Measurements from ENCODE around the gene SLX1A. TPM values are rescaled to one million over a fixed set of nuclear protein-coding genes. Genes with fewer than 3 reads are reported as not detected.
A peak's percentile ranks its signal among the peaks of the same experiment; 100 is the strongest.

Gene SLX1A
- total and polyA plus RNA-seq, 10 of the 15 experiments (the other 5 are each of a cell fraction or from before 2014, with no cell fraction given), result 2.5 to 123 (median 28.9) TPM

DNA sequence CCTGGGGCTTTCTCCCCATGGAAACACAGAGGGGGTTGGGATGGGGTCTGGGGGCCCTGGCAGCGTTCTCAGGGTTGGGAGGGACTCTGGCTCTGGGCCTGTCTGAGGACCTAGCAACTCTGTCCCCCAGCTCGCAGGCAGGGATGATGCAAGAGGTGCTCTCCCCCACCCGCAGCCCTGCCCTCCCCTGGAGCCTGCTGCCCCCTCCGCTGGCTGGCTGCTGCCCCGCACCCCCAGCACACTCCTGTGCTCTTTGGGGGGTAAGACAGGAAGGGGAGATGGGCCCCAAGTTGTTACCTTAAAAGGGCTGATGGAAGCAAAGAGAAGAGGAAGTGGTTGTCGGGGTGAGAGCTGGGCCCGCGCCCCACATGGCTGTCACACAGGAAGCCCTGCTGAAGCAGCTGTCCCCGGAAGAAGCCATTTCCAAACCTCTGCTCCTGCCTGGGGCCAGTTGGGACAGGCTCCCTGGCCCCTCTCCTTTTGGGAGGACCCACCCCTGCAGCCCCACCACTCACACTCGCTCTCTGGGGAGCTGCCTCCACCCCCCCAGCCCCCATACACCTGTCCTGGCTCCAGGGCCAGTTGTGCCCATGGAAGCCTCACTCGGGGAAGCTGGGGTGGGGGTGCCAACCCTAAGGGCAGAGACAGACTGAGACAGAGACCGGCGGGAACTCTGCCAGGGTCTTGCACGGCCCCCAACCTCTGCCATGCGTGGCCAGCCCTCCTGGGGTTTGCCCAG is 7.8 kb upstream of the SLX1A start (continued):
- TF ChIP-seq POLR2AphosphoS2 (IDR thresholded peaks at IDR 0.05; ENCODE audit: low read depth, low read length) (no peak), RELA (IDR thresholded peaks at IDR 0.05; ENCODE audit: borderline replicate concordance, partially characterized antibody) (no peak), SIX5 (IDR thresholded peaks at IDR 0.05; ENCODE audit: low read depth, low read length, severe bottlenecking) (no peak), NFXL1 (IDR thresholded peaks at IDR 0.05; ENCODE audit: borderline replicate concordance) (no peak), TCF3 (IDR thresholded peaks at IDR 0.05; ENCODE audit: borderline replicate concordance, insufficient read depth, low read depth, low read length) (0 out of 2 replicates have a peak, but pooled peaks have one; percentile 9), EZH2 (IDR thresholded peaks at IDR 0.05; ENCODE audit: borderline replicate concordance, control insufficient read depth, low read depth, low read length) (no peak), CHD2 (IDR thresholded peaks at IDR 0.05; ENCODE audit: borderline replicate concordance, low read depth, low read length) (peak; percentile 72; the same call in 1 of the 2 replicates), ATF7 (IDR thresholded peaks at IDR 0.05; ENCODE audit: low read depth) (peak; percentile 48), NFYA (IDR thresholded peaks at IDR 0.05; ENCODE audit: borderline replicate concordance, low read depth, low read length) (no peak), SPI1 (IDR thresholded peaks at IDR 0.05; ENCODE audit: borderline replicate concordance, insufficient read depth, low read depth, low read length) (peak; percentile 96), RAD51 (IDR thresholded peaks at IDR 0.05) (no peak), MTA3 (IDR thresholded peaks at IDR 0.05; ENCODE audit: borderline replicate concordance, low read length) (no peak), GABPA (IDR thresholded peaks at IDR 0.05; ENCODE audit: low read depth) (no peak)
- TF ChIP-seq, protein P1, sequence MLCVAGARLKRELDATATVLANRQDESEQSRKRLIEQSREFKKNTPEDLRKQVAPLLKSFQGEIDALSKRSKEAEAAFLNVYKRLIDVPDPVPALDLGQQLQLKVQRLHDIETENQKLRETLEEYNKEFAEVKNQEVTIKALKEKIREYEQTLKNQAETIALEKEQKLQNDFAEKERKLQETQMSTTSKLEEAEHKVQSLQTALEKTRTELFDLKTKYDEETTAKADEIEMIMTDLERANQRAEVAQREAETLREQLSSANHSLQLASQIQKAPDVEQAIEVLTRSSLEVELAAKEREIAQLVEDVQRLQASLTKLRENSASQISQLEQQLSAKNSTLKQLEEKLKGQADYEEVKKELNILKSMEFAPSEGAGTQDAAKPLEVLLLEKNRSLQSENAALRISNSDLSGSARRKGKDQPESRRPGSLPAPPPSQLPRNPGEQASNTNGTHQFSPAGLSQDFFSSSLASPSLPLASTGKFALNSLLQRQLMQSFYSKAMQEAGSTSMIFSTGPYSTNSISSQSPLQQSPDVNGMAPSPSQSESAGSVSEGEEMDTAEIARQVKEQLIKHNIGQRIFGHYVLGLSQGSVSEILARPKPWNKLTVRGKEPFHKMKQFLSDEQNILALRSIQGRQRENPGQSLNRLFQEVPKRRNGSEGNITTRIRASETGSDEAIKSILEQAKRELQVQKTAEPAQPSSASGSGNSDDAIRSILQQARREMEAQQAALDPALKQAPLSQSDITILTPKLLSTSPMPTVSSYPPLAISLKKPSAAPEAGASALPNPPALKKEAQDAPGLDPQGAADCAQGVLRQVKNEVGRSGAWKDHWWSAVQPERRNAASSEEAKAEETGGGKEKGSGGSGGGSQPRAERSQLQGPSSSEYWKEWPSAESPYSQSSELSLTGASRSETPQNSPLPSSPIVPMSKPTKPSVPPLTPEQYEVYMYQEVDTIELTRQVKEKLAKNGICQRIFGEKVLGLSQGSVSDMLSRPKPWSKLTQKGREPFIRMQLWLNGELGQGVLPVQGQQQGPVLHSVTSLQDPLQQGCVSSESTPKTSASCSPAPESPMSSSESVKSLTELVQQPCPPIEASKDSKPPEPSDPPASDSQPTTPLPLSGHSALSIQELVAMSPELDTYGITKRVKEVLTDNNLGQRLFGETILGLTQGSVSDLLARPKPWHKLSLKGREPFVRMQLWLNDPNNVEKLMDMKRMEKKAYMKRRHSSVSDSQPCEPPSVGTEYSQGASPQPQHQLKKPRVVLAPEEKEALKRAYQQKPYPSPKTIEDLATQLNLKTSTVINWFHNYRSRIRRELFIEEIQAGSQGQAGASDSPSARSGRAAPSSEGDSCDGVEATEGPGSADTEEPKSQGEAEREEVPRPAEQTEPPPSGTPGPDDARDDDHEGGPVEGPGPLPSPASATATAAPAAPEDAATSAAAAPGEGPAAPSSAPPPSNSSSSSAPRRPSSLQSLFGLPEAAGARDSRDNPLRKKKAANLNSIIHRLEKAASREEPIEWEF (IDR thresholded peaks at IDR 0.05; ENCODE audit: insufficient replicate concordance, low read depth, low read length), result no peak
- TF ChIP-seq, protein P2, sequence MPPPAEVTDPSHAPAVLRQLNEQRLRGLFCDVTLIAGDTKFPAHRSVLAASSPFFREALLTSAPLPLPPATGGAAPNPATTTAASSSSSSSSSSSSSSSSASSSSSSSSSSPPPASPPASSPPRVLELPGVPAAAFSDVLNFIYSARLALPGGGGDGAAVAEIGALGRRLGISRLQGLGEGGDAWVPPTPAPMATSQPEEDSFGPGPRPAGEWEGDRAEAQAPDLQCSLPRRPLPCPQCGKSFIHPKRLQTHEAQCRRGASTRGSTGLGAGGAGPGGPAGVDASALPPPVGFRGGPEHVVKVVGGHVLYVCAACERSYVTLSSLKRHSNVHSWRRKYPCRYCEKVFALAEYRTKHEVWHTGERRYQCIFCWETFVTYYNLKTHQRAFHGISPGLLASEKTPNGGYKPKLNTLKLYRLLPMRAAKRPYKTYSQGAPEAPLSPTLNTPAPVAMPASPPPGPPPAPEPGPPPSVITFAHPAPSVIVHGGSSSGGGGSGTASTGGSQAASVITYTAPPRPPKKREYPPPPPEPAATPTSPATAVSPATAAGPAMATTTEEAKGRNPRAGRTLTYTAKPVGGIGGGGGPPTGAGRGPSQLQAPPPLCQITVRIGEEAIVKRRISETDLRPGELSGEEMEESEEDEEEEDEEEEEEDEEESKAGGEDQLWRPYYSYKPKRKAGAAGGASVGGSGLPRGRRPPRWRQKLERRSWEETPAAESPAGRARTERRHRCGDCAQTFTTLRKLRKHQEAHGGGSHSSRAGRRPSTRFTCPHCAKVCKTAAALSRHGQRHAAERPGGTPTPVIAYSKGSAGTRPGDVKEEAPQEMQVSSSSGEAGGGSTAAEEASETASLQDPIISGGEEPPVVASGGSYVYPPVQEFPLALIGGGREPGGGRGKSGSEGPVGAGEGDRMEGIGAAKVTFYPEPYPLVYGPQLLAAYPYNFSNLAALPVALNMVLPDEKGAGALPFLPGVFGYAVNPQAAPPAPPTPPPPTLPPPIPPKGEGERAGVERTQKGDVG (CRISPR knock-in tag; IDR thresholded peaks at IDR 0.05), result no peak
- TF ChIP-seq, protein P3, sequence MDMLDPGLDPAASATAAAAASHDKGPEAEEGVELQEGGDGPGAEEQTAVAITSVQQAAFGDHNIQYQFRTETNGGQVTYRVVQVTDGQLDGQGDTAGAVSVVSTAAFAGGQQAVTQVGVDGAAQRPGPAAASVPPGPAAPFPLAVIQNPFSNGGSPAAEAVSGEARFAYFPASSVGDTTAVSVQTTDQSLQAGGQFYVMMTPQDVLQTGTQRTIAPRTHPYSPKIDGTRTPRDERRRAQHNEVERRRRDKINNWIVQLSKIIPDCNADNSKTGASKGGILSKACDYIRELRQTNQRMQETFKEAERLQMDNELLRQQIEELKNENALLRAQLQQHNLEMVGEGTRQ (IDR thresholded peaks at IDR 0.05; ENCODE audit: borderline replicate concordance, low read depth, low read length), result no peak; the same call in 1 of the 2 replicates
- TF ChIP-seq, protein P4, sequence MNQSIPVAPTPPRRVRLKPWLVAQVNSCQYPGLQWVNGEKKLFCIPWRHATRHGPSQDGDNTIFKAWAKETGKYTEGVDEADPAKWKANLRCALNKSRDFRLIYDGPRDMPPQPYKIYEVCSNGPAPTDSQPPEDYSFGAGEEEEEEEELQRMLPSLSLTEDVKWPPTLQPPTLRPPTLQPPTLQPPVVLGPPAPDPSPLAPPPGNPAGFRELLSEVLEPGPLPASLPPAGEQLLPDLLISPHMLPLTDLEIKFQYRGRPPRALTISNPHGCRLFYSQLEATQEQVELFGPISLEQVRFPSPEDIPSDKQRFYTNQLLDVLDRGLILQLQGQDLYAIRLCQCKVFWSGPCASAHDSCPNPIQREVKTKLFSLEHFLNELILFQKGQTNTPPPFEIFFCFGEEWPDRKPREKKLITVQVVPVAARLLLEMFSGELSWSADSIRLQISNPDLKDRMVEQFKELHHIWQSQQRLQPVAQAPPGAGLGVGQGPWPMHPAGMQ (IDR thresholded peaks at IDR 0.05; ENCODE audit: borderline replicate concordance), result no peak

All from GM12878 (cell line).